WTC11 (cell line): Measurements from ENCODE around the gene FGF18. TPM values are rescaled to one million over a fixed set of nuclear protein-coding genes. Genes with fewer than 3 reads are reported as not detected.

Experiments
- ATAC-seq: fragments of 200-7000 bp; cut with Tn5 transposase; 2 replicates; pipeline ENCODE4 v1.10.0; 2021; ENCODE audit warnings: mild to moderate bottlenecking, moderate library complexity
- CTCF ChIA-PET: fragments of 300-600 bp; sonication (Branson Sonifier 250); formaldehyde crosslinking; loops from one replicate; lab custom pipeline; 2021; ENCODE audit warnings: antibody characterized with exemption; lab: Charles Lee
- POLR2A ChIA-PET: fragments of 350-600 bp; sonication (Branson Sonifier 250); formaldehyde crosslinking; loops from one replicate; lab custom pipeline; 2021; ENCODE audit warnings: antibody characterized with exemption; lab: Charles Lee
- DNase-seq: peaks from one replicate; pipeline ENCODE4 v3.0.0; 2021; ENCODE audit warnings: low spot score
- H3K27ac Mint-ChIP-seq: 2 replicates; pipeline ENCODE4 v1.8.0; 2021; ENCODE audit warnings: mixed read lengths
- H3K27me3 Mint-ChIP-seq: 2 replicates; pipeline ENCODE4 v1.8.0; 2021; ENCODE audit warnings: low read depth, mild to moderate bottlenecking, moderate library complexity, mixed read lengths
- H3K36me3 Mint-ChIP-seq: 2 replicates; pipeline ENCODE4 v1.8.0; 2021; ENCODE audit warnings: mixed read lengths
- H3K4me1 Mint-ChIP-seq: 2 replicates; pipeline ENCODE4 v1.8.0; 2022; ENCODE audit warnings: mixed read lengths
- H3K4me3 Mint-ChIP-seq: 2 replicates; pipeline ENCODE4 v1.8.0; 2021; ENCODE audit warnings: mild to moderate bottlenecking, moderate library complexity, mixed read lengths
- H3K9me3 Mint-ChIP-seq: 2 replicates; pipeline ENCODE4 v1.8.0; 2021; ENCODE audit warnings: mixed read lengths
- FOXJ3 ChIP-seq: sonication (generic); formaldehyde crosslinking; IDR thresholded peaks from 2 replicates; pipeline ENCODE4 v1.9.0; 2021; ENCODE audit warnings: missing genetic modification reagents, mild to moderate bottlenecking, borderline replicate concordance
- JUN ChIP-seq: sonication (generic); formaldehyde crosslinking; IDR thresholded peaks from 2 replicates; pipeline ENCODE4 v1.8.0; 2023; ENCODE audit warnings: mild to moderate bottlenecking, missing genetic modification reagents
- PRRX2 ChIP-seq: fragments of 250-450 bp; sonication (Bioruptor Pico); IDR thresholded peaks from 2 replicates; pipeline ENCODE4 v1.8.0; 2021; ENCODE audit warnings: mild to moderate bottlenecking
- ZNF121 ChIP-seq: sonication (generic); formaldehyde crosslinking; IDR thresholded peaks from 2 replicates; pipeline ENCODE4 v1.8.0; 2023; ENCODE audit warnings: missing genetic modification reagents
- total RNA-seq: library from RNA; stranded (reverse); gene quantifications from 3 replicates; pipeline ENCODE4 v1.2.3, GENCODE V29; 2021
- TF ChIP-seq, protein P1 (sequence below): sonication (generic); formaldehyde crosslinking; IDR thresholded peaks from 2 replicates; pipeline ENCODE4 v1.8.1; 2023; ENCODE audit warnings: mild to moderate bottlenecking, missing genetic modification reagents, moderate library complexity
- TF ChIP-seq, protein P2 (sequence below): sonication (generic); formaldehyde crosslinking; IDR thresholded peaks from 2 replicates; pipeline ENCODE4 v1.8.0; 2023; ENCODE audit warnings: missing genetic modification reagents, mild to moderate bottlenecking, borderline replicate concordance
- TF ChIP-seq, protein P3 (sequence below): fragments of 250-450 bp; sonication (Bioruptor Pico); IDR thresholded peaks from 2 replicates; pipeline ENCODE4 v1.9.0; 2021; ENCODE audit warnings: mild to moderate bottlenecking, borderline replicate concordance
- TF ChIP-seq, protein P4 (sequence below): fragments of 250-450 bp; sonication (Bioruptor Pico); IDR thresholded peaks from 2 replicates; pipeline ENCODE4 v1.9.0; 2021; ENCODE audit warnings: moderate library complexity, mild to moderate bottlenecking, inconsistent platforms, borderline replicate concordance
- TF ChIP-seq, protein P5 (sequence below): sonication (generic); formaldehyde crosslinking; conservative IDR thresholded peaks from 2 replicates; pipeline ENCODE4 v1.8.1; 2023; ENCODE audit warnings: mild to moderate bottlenecking, low read depth, missing genetic modification reagents, moderate library complexity
- TF ChIP-seq, protein P6 (sequence below): sonication (generic); formaldehyde crosslinking; IDR thresholded peaks from 2 replicates; pipeline ENCODE4 v1.8.0; 2023; ENCODE audit warnings: mild to moderate bottlenecking, missing genetic modification reagents
- TF ChIP-seq, protein P7 (sequence below): sonication (generic); formaldehyde crosslinking; IDR thresholded peaks from 2 replicates; pipeline ENCODE4 v1.8.1; 2023; ENCODE audit warnings: mild to moderate bottlenecking, missing genetic modification reagents, moderate library complexity
- TF ChIP-seq, protein P8 (sequence below): sonication (generic); formaldehyde crosslinking; IDR thresholded peaks from 2 replicates; pipeline ENCODE4 v1.8.1; 2023; ENCODE audit warnings: mild to moderate bottlenecking, moderate library complexity, missing genetic modification reagents

Gene FGF18
- total RNA-seq, 1 experiment from 2014 or later = 0.72 TPM

DNA sequence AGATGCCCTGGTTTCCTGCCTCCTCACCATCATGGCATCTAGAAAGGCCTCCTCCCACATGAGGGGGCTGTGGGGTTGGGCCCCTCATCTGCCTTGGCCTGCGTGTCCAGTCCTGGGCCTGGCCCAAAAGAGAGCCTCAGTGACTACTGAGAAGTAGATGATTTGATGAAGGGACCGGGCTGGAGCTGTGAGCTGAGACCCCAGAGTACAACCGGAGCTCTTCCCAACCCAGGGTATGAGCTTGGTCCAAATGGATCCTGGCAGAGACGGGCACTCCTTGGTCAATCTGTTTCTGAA lies 62.9 kb downstream of the FGF18 start (continued):
- TF ChIP-seq, protein P1, sequence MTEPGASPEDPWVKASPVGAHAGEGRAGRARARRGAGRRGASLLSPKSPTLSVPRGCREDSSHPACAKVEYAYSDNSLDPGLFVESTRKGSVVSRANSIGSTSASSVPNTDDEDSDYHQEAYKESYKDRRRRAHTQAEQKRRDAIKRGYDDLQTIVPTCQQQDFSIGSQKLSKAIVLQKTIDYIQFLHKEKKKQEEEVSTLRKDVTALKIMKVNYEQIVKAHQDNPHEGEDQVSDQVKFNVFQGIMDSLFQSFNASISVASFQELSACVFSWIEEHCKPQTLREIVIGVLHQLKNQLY (CRISPR knock-in tag) = no peak
- TF ChIP-seq, protein P2, sequence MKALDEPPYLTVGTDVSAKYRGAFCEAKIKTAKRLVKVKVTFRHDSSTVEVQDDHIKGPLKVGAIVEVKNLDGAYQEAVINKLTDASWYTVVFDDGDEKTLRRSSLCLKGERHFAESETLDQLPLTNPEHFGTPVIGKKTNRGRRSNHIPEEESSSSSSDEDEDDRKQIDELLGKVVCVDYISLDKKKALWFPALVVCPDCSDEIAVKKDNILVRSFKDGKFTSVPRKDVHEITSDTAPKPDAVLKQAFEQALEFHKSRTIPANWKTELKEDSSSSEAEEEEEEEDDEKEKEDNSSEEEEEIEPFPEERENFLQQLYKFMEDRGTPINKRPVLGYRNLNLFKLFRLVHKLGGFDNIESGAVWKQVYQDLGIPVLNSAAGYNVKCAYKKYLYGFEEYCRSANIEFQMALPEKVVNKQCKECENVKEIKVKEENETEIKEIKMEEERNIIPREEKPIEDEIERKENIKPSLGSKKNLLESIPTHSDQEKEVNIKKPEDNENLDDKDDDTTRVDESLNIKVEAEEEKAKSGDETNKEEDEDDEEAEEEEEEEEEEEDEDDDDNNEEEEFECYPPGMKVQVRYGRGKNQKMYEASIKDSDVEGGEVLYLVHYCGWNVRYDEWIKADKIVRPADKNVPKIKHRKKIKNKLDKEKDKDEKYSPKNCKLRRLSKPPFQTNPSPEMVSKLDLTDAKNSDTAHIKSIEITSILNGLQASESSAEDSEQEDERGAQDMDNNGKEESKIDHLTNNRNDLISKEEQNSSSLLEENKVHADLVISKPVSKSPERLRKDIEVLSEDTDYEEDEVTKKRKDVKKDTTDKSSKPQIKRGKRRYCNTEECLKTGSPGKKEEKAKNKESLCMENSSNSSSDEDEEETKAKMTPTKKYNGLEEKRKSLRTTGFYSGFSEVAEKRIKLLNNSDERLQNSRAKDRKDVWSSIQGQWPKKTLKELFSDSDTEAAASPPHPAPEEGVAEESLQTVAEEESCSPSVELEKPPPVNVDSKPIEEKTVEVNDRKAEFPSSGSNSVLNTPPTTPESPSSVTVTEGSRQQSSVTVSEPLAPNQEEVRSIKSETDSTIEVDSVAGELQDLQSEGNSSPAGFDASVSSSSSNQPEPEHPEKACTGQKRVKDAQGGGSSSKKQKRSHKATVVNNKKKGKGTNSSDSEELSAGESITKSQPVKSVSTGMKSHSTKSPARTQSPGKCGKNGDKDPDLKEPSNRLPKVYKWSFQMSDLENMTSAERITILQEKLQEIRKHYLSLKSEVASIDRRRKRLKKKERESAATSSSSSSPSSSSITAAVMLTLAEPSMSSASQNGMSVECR = no peak

DNA sequence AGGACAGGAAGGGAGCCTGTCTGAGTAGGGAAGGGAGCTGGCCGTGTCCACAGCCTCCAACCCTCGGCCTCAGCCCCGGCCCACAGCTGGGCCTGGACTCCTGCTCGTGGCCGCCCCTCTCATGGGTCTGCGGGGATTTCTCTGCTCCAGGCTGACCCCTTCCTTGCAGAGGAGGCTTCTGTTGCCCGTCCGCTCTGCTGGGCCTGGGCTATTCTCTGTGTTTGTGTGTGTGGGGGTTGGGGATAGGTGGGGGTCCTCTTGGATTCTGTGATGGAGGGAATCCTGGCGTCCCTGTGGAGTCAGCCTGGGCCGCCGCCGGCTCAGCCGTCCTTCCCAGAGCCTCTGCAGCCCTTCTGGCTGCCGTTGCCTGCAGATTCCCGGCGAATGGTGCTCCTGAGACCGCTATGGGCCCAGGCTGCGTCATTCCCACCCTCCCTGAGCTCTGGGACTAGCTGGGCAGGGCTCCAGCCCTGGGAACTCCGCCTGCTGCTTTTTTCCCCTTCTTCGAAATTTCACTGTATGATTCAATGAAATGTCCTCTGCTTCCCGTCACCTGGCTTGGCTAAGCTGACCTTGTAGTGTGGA lies 64.2 kb downstream of the FGF18 start:
- DNase-seq (no peak), ATAC-seq (peak; percentile 10; the same call in 1 of the 2 replicates)
- H3K27me3 Mint-ChIP-seq = no peaks in the 10 kb centered on the region
- no peak overlapping the region for H3K4me3 Mint-ChIP-seq
- no peaks in the 10 kb centered on the region for H3K9me3 Mint-ChIP-seq
- H3K36me3 Mint-ChIP-seq = no peaks in the 10 kb centered on the region
- ChIA-PET CTCF (interaction anchor here (0.6 to 4.5 kb wide), 21 partner anchors 10 to 412 kb away, joined by 3 to 42 read pairs (median 5); partner anchors contain the start of gene FGF18), POLR2A (interaction anchor here (1.1 kb wide), 1 partner anchor 140 kb away, joined by 3 read pairs; no protein-coding TSS in a partner anchor)
- peaks cover 17% of the 10 kb centered on the region for H3K4me1 Mint-ChIP-seq
- no peak overlapping the region for H3K27ac Mint-ChIP-seq
- TF ChIP-seq, protein P3, sequence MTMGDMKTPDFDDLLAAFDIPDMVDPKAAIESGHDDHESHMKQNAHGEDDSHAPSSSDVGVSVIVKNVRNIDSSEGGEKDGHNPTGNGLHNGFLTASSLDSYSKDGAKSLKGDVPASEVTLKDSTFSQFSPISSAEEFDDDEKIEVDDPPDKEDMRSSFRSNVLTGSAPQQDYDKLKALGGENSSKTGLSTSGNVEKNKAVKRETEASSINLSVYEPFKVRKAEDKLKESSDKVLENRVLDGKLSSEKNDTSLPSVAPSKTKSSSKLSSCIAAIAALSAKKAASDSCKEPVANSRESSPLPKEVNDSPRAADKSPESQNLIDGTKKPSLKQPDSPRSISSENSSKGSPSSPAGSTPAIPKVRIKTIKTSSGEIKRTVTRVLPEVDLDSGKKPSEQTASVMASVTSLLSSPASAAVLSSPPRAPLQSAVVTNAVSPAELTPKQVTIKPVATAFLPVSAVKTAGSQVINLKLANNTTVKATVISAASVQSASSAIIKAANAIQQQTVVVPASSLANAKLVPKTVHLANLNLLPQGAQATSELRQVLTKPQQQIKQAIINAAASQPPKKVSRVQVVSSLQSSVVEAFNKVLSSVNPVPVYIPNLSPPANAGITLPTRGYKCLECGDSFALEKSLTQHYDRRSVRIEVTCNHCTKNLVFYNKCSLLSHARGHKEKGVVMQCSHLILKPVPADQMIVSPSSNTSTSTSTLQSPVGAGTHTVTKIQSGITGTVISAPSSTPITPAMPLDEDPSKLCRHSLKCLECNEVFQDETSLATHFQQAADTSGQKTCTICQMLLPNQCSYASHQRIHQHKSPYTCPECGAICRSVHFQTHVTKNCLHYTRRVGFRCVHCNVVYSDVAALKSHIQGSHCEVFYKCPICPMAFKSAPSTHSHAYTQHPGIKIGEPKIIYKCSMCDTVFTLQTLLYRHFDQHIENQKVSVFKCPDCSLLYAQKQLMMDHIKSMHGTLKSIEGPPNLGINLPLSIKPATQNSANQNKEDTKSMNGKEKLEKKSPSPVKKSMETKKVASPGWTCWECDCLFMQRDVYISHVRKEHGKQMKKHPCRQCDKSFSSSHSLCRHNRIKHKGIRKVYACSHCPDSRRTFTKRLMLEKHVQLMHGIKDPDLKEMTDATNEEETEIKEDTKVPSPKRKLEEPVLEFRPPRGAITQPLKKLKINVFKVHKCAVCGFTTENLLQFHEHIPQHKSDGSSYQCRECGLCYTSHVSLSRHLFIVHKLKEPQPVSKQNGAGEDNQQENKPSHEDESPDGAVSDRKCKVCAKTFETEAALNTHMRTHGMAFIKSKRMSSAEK = no peak
- TF ChIP-seq, protein P4, sequence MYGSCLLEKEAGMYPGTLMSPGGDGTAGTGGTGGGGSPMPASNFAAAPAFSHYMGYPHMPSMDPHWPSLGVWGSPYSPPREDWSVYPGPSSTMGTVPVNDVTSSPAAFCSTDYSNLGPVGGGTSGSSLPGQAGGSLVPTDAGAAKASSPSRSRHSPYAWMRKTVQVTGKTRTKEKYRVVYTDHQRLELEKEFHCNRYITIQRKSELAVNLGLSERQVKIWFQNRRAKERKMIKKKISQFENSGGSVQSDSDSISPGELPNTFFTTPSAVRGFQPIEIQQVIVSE (CRISPR knock-in tag) = no peak
- TF ChIP-seq, protein P5, sequence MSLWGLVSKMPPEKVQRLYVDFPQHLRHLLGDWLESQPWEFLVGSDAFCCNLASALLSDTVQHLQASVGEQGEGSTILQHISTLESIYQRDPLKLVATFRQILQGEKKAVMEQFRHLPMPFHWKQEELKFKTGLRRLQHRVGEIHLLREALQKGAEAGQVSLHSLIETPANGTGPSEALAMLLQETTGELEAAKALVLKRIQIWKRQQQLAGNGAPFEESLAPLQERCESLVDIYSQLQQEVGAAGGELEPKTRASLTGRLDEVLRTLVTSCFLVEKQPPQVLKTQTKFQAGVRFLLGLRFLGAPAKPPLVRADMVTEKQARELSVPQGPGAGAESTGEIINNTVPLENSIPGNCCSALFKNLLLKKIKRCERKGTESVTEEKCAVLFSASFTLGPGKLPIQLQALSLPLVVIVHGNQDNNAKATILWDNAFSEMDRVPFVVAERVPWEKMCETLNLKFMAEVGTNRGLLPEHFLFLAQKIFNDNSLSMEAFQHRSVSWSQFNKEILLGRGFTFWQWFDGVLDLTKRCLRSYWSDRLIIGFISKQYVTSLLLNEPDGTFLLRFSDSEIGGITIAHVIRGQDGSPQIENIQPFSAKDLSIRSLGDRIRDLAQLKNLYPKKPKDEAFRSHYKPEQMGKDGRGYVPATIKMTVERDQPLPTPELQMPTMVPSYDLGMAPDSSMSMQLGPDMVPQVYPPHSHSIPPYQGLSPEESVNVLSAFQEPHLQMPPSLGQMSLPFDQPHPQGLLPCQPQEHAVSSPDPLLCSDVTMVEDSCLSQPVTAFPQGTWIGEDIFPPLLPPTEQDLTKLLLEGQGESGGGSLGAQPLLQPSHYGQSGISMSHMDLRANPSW = no peak
- TF ChIP-seq, protein P6, sequence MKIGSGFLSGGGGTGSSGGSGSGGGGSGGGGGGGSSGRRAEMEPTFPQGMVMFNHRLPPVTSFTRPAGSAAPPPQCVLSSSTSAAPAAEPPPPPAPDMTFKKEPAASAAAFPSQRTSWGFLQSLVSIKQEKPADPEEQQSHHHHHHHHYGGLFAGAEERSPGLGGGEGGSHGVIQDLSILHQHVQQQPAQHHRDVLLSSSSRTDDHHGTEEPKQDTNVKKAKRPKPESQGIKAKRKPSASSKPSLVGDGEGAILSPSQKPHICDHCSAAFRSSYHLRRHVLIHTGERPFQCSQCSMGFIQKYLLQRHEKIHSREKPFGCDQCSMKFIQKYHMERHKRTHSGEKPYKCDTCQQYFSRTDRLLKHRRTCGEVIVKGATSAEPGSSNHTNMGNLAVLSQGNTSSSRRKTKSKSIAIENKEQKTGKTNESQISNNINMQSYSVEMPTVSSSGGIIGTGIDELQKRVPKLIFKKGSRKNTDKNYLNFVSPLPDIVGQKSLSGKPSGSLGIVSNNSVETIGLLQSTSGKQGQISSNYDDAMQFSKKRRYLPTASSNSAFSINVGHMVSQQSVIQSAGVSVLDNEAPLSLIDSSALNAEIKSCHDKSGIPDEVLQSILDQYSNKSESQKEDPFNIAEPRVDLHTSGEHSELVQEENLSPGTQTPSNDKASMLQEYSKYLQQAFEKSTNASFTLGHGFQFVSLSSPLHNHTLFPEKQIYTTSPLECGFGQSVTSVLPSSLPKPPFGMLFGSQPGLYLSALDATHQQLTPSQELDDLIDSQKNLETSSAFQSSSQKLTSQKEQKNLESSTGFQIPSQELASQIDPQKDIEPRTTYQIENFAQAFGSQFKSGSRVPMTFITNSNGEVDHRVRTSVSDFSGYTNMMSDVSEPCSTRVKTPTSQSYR (CRISPR knock-in tag) = no peak
- no peak for TF ChIP-seq ZNF121
- no peak for TF ChIP-seq JUN (CRISPR knock-in tag)
- TF ChIP-seq, protein P7, sequence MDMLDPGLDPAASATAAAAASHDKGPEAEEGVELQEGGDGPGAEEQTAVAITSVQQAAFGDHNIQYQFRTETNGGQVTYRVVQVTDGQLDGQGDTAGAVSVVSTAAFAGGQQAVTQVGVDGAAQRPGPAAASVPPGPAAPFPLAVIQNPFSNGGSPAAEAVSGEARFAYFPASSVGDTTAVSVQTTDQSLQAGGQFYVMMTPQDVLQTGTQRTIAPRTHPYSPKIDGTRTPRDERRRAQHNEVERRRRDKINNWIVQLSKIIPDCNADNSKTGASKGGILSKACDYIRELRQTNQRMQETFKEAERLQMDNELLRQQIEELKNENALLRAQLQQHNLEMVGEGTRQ (CRISPR knock-in tag) = no peak
- TF ChIP-seq, protein P8, sequence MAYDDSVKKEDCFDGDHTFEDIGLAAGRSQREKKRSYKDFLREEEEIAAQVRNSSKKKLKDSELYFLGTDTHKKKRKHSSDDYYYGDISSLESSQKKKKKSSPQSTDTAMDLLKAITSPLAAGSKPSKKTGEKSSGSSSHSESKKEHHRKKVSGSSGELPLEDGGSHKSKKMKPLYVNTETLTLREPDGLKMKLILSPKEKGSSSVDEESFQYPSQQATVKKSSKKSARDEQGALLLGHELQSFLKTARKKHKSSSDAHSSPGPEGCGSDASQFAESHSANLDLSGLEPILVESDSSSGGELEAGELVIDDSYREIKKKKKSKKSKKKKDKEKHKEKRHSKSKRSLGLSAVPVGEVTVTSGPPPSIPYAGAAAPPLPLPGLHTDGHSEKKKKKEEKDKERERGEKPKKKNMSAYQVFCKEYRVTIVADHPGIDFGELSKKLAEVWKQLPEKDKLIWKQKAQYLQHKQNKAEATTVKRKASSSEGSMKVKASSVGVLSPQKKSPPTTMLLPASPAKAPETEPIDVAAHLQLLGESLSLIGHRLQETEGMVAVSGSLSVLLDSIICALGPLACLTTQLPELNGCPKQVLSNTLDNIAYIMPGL (CRISPR knock-in tag) = no peak
- TF ChIP-seq PRRX2 (CRISPR knock-in tag) = no peak
- no peak for TF ChIP-seq FOXJ3 (CRISPR knock-in tag)
